ENCODE results near the gene LXN.
A peak's percentile ranks its signal among the peaks of the same experiment; 100 is the strongest.
"Not testable (repeated sequence)": the region's sequence is repeated elsewhere in the genome, so short reads cannot be mapped to it uniquely, and the experiment has no call there.

The LXN gene

GRCh38 chr3:158700559-158700958, 28.1 kb upstream of the LXN start:
- H3K9me3 ChIP-seq (ENCODE audit: insufficient read depth, low read depth, low read length), result no peaks in the 10 kb centered on the region
- no peaks in the 10 kb centered on the region for H3K79me2 ChIP-seq (ENCODE audit: control insufficient read depth, insufficient read depth, low read length, poor library complexity)
- no peaks in the 10 kb centered on the region for H3K4me1 ChIP-seq (ENCODE audit: control insufficient read depth in 1 of 2, insufficient read depth in 2 of 2, low read length in 2 of 2)
- H3K9ac ChIP-seq (ENCODE audit: low read length), result no peak overlapping the region
- no peak overlapping the region for H3K4me2 ChIP-seq (ENCODE audit: low read length)
- H4K8ac ChIP-seq (ENCODE audit: low read depth, low read length), result no peak overlapping the region
- no peak for DNase-seq
- no peak overlapping the region for H3K27ac ChIP-seq (ENCODE audit: low read depth, low read length)
- no peak overlapping the region for H2AK5ac ChIP-seq (ENCODE audit: low read length)
- H2BK5ac ChIP-seq (ENCODE audit: low read depth, low read length, poor library complexity), result no peak overlapping the region
- no peaks in the 10 kb centered on the region for H3K36me3 ChIP-seq (ENCODE audit: control insufficient read depth in 1 of 2, insufficient read depth in 2 of 2, low read length in 2 of 2)
- H3K4me3 ChIP-seq (ENCODE audit: low read depth, low read length), result no peak overlapping the region
- no peak overlapping the region for H2BK120ac ChIP-seq (ENCODE audit: insufficient read depth, low read length, poor library complexity)
- no peak overlapping the region for H3K18ac ChIP-seq (ENCODE audit: low read length)
- no peak overlapping the region for H2BK12ac ChIP-seq (ENCODE audit: low read length)
- no peaks in the 10 kb centered on the region for H3K27me3 ChIP-seq (ENCODE audit: insufficient read depth, low read length)
- H4K91ac ChIP-seq (ENCODE audit: low read depth, low read length), result no peak overlapping the region
- no peak overlapping the region for H2AFZ ChIP-seq (ENCODE audit: insufficient read depth, low read length, poor library complexity)
- no peak overlapping the region for H3K4ac ChIP-seq (ENCODE audit: low read depth, low read length)
- no peak overlapping the region for H3K23ac ChIP-seq (ENCODE audit: low read length)
- H3K79me1 ChIP-seq (ENCODE audit: low read length), result no peaks in the 10 kb centered on the region
- H4K12ac ChIP-seq (ENCODE audit: low read depth, low read length), result no peak overlapping the region
- H3K14ac ChIP-seq (ENCODE audit: low read length), result no peak overlapping the region

- Histone ChIP-seq H3K14ac (ENCODE audit: low read length) (no peak overlapping the region), H3K4me2 (ENCODE audit: low read length) (no peak overlapping the region), H3K79me1 (ENCODE audit: low read length) (no peaks in the 10 kb centered on the region), H3K4me3 (ENCODE audit: low read depth, low read length) (no peak overlapping the region), H3K23ac (ENCODE audit: low read length) (no peak overlapping the region), H3K4me1 (ENCODE audit: control insufficient read depth in 1 of 2, insufficient read depth in 2 of 2, low read length in 2 of 2) (no peaks in the 10 kb centered on the region), H4K91ac (ENCODE audit: low read depth, low read length) (no peak overlapping the region), H3K9me3 (ENCODE audit: insufficient read depth, low read depth, low read length) (no peaks in the 10 kb centered on the region), H2BK12ac (ENCODE audit: low read length) (no peak overlapping the region), H3K9ac (ENCODE audit: low read length) (no peak overlapping the region), H4K12ac (ENCODE audit: low read depth, low read length) (no peak overlapping the region), H3K27me3 (ENCODE audit: insufficient read depth, low read length) (no peaks in the 10 kb centered on the region), H3K18ac (ENCODE audit: low read length) (no peak overlapping the region), H3K4ac (ENCODE audit: low read depth, low read length) (no peak overlapping the region), H2AFZ (ENCODE audit: insufficient read depth, low read length, poor library complexity) (no peak overlapping the region), H3K79me2 (ENCODE audit: control insufficient read depth, insufficient read depth, low read length, poor library complexity) (no peaks in the 10 kb centered on the region), H3K27ac (ENCODE audit: low read depth, low read length) (no peak overlapping the region), H3K36me3 (ENCODE audit: control insufficient read depth in 1 of 2, insufficient read depth in 2 of 2, low read length in 2 of 2) (peaks cover 0 to 3% of the 10 kb centered on the region in 2 experiments), H2BK120ac (ENCODE audit: insufficient read depth, low read length, poor library complexity) (no peak overlapping the region), H4K8ac (ENCODE audit: low read depth, low read length) (no peak overlapping the region), H2BK5ac (ENCODE audit: low read depth, low read length, poor library complexity) (no peak overlapping the region), H2AK5ac (ENCODE audit: low read length) (no peak overlapping the region)
- no CpG with 5 or more reads among the region's 2 CpGs for WGBS (ENCODE audit: extremely low coverage, insufficient coverage, insufficient read length)
- DNase-seq, result no peak
Measured at GRCh38 chr3:158696618-158697017, 24.2 kb upstream of the LXN start.

- H3K14ac ChIP-seq (ENCODE audit: low read length); H2BK120ac ChIP-seq (ENCODE audit: insufficient read depth, low read length, poor library complexity); H3K23ac ChIP-seq (ENCODE audit: low read length); H3K79me2 ChIP-seq (ENCODE audit: control insufficient read depth, insufficient read depth, low read length, poor library complexity); H3K4me2 ChIP-seq (ENCODE audit: low read length); H3K27ac ChIP-seq (ENCODE audit: low read depth, low read length); H2BK12ac ChIP-seq (ENCODE audit: low read length); H4K12ac ChIP-seq (ENCODE audit: low read depth, low read length); H2BK5ac ChIP-seq (ENCODE audit: low read depth, low read length, poor library complexity); H3K4me1 ChIP-seq (ENCODE audit: control insufficient read depth in 1 of 2, insufficient read depth in 2 of 2, low read length in 2 of 2); H3K27me3 ChIP-seq (ENCODE audit: insufficient read depth, low read length); H3K79me1 ChIP-seq (ENCODE audit: low read length); H3K36me3 ChIP-seq (ENCODE audit: control insufficient read depth in 1 of 2, insufficient read depth in 2 of 2, low read length in 2 of 2); H2AK5ac ChIP-seq (ENCODE audit: low read length); H3K4me3 ChIP-seq (ENCODE audit: low read depth, low read length); H4K8ac ChIP-seq (ENCODE audit: low read depth, low read length); H3K9ac ChIP-seq (ENCODE audit: low read length); H3K9me3 ChIP-seq (ENCODE audit: insufficient read depth, low read depth, low read length); H3K4ac ChIP-seq (ENCODE audit: low read depth, low read length); DNase-seq; H3K18ac ChIP-seq (ENCODE audit: low read length); H4K91ac ChIP-seq (ENCODE audit: low read depth, low read length); H2AFZ ChIP-seq (ENCODE audit: insufficient read depth, low read length, poor library complexity): not testable (repeated sequence)
- WGBS (ENCODE audit: extremely low coverage, insufficient coverage, insufficient read length), result no CpG with 5 or more reads among the region's 3 CpGs
Measured at GRCh38 chr3:158693866-158694456, 21.5 kb upstream of the LXN start.

- Histone ChIP-seq H4K12ac (ENCODE audit: low read depth, low read length) (no peak overlapping the region), H4K91ac (ENCODE audit: low read depth, low read length) (no peak overlapping the region), H2BK12ac (ENCODE audit: low read length) (no peak overlapping the region), H3K18ac (ENCODE audit: low read length) (no peak overlapping the region), H3K4me2 (ENCODE audit: low read length) (no peak overlapping the region), H3K79me1 (ENCODE audit: low read length) (no peaks in the 10 kb centered on the region), H2BK120ac (ENCODE audit: insufficient read depth, low read length, poor library complexity) (no peak overlapping the region), H4K8ac (ENCODE audit: low read depth, low read length) (no peak overlapping the region), H3K79me2 (ENCODE audit: control insufficient read depth, insufficient read depth, low read length, poor library complexity) (no peaks in the 10 kb centered on the region), H3K36me3 (ENCODE audit: control insufficient read depth in 1 of 2, insufficient read depth in 2 of 2, low read length in 2 of 2) (peaks cover 0 to 2% of the 10 kb centered on the region in 2 experiments), H3K9me3 (ENCODE audit: insufficient read depth, low read depth, low read length) (no peaks in the 10 kb centered on the region), H3K4me3 (ENCODE audit: low read depth, low read length) (no peak overlapping the region), H2BK5ac (ENCODE audit: low read depth, low read length, poor library complexity) (no peak overlapping the region), H3K4me1 (ENCODE audit: control insufficient read depth in 1 of 2, insufficient read depth in 2 of 2, low read length in 2 of 2) (no peaks in the 10 kb centered on the region), H3K14ac (ENCODE audit: low read length) (no peak overlapping the region), H2AFZ (ENCODE audit: insufficient read depth, low read length, poor library complexity) (no peak overlapping the region), H3K23ac (ENCODE audit: low read length) (no peak overlapping the region), H3K27me3 (ENCODE audit: insufficient read depth, low read length) (no peaks in the 10 kb centered on the region), H2AK5ac (ENCODE audit: low read length) (no peak overlapping the region), H3K9ac (ENCODE audit: low read length) (no peak overlapping the region), H3K4ac (ENCODE audit: low read depth, low read length) (no peak overlapping the region), H3K27ac (ENCODE audit: low read depth, low read length) (no peak overlapping the region)
- DNase-seq, result peak in 1 of 2 donors; percentile 42
- WGBS (ENCODE audit: extremely low coverage, insufficient coverage, insufficient read length), result no CpG with 5 or more reads among the region's 2 CpGs
Measured at GRCh38 chr3:158685159-158685558, 12.7 kb upstream of the LXN start.

All from trophoblast cell (in vitro differentiated cells and primary cell).